Activated naive CD4-positive, alpha-beta T cell treated with anti-CD3 and anti-CD28 coated beads, Interleukin-2, amount 50 U/mL, for 16 hours (primary cell): ENCODE data around the gene AKAP12.

Experiments
- DNase-seq: peaks from one replicate; pipeline ENCODE4 v3.0.0-alpha.2; 2020

Gene AKAP12

DNA sequence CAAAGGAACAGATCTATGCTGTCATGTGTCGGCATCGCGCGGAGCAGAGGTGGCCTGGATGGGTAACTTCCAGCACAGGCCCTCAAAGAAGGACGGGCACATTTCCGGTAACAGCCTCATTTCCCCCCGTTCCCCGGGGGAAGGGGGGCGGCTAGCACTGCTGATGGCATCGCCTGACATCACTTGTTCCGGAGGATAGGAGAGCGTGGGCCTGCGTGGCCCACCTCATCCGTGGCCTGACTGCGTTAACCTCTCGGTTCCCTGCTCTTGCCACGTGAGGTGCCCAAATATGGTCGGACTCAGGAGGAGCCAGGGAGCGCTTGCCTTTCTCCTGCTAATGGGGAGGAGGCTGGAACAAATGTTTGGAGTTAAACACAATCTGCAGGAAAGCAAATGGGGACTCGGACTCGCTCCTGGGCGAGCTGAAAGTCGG lies at the start of gene AKAP12:
TSS of gene AKAP12 (plus strand) at position 365 of the 433 bp plus-strand sequence. CDS start 596 bp downstream, outside the sequence.
- no peak for DNase-seq

- no peak for DNase-seq
Measured at GRCh38 chr6:151191527-151191926, 48.2 kb upstream of the AKAP12 start.

- no peak for DNase-seq
Measured at GRCh38 chr6:151196555-151196954, 43.2 kb upstream of the AKAP12 start.

DNA sequence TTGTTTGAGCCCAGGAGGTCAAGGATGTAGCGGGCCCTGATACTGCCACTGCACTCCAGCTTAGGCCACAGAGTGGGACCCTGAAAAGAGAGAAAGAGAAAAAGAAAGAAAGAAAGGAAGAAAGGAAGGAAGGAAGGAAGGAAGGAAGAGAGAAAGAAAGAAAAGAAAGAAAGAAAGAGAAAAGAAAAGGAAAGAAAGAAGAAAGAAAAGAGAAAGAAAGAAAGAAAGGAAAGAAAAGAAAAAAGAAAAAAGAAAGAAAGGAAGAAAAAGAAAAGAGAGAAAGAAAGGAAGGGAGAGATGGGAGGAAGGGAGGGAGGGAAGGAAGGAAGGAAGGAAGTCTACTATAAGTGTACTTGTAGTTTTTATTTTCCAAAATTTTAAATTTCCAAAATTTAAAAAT lies 42.2 kb upstream of the AKAP12 start:
- no peak for DNase-seq

- DNase-seq, result no peak
Measured at GRCh38 chr6:151199991-151200390, 39.8 kb upstream of the AKAP12 start.

DNA sequence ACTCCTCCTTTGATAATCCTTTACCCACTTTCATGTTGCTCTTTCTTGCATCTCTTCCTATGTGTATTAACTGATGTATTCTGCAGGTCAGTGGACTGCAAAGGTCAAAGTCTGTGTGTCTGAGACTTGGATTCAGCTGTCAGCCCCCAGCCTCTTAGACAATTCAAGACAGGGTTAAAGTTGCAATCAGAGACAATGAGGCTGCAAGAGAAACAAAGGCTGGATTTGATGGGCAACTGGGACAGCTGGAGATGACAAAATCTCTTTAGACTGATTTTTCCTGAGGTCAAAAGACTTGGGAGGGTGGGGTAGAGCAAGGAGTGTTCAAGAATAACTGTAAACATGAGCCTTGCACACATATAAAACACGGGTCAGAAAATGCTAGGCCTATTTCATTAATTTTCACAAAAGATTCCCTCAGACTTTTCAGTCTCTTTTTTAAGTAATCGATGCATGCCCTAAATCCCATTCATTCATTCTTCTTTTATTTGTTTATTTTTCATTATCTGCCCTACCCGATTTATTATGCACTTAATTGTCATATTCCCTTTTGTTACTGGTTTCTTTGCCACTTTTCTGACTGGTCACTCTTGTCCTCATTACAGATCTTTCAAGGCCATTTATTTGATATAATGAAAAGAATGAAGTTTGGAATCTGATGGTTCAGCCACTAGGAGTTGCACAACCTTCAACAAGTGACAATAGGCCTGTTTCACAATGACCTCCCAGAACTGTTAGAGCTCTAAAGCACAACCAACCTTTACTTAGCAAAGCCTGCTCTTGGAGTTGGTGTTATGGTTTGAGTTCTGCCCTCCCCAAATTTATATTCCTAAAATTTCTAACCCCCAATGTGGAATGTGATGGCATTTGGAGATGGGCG lies 33.8 kb upstream of the AKAP12 start:
- DNase-seq, result no peak

- no peak for DNase-seq
Measured at GRCh38 chr6:151207674-151208073, 32.1 kb upstream of the AKAP12 start.

DNA sequence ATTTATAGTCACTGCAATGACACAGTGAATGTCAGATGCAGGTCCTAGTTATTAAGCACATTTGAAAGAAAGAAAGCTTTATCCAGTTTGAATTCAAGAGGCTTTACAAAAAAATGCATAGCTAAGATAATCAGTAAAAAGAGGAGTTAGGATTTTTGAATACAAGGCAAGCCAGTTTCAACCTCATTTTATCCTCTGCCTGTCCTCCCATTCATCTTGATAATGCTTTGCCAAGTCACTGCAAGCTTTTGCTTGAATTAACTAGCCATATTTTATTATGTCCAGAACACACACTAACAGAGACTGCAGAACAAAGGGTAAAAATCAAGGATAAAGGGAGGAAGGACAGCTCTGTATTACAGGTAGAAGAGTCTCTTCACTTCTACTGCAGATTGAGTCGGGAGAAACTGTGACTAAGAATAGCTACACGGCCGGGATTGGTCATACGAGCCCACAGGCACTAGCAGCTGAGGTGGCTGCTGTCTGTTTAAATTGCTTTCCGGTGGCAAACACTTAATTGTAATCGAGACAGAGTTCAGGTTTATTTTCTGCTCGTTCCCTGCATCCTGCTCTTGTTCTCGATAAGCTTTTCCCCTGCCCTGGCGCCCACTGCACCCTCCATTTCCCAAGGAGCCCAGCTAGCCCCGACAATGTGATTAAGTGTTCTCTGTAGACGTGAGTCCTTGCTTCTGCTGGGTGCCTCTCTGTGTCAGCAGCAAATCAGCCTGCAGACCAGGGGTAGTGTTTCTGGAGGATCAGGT lies 30.5 kb upstream of the AKAP12 start:
- no peak for DNase-seq

- no peak for DNase-seq
Measured at GRCh38 chr6:151211075-151211474, 28.7 kb upstream of the AKAP12 start.

- DNase-seq, result no peak
Measured at GRCh38 chr6:151213352-151213751, 26.4 kb upstream of the AKAP12 start.

DNA sequence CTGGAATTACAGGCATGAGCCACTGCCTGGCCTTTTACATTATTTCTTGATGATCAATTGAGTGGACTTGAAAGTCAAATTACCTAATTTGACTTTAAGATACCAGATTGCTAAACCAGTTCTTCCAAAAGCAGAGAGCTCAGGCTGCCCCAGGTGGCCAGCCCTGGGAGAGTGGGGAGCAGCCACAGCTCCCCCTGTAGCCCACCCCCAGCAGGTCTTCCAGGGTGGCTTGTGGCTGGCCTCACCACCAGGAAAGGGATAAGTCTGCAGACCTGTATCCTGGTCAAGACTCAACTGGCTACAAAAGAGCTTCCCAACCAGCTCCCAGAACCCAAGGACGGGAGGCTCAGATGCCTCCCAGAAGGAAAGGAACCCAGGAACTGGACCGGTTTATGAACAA lies 23.8 kb upstream of the AKAP12 start:
- DNase-seq, result no peak

- no peak for DNase-seq
Measured at GRCh38 chr6:151216804-151217203, 23.0 kb upstream of the AKAP12 start.

GRCh38 chr6:151219192-151219591 lies 20.6 kb upstream of the AKAP12 start:
- no peak for DNase-seq

DNA sequence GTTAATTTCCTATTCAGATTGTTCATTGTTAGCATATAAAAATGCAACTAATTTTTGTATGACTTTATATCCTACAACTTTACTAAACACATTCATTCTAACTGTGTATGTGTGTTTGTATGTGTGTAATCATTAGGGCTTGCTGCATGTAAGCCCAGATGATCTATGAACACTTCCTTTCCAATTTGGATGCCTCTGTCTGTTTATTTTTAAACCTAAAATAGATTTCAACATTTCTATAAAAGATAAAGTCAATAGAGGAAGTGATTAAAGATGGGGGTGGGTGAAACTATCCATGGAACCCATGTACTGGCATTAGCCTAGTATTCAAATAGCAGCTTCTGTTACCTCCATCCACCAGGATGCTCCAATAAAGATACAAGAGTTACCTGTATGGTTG lies 15.7 kb upstream of the AKAP12 start:
- DNase-seq, result no peak

- DNase-seq, result no peak
Measured at GRCh38 chr6:151225919-151226318, 13.8 kb upstream of the AKAP12 start.

- DNase-seq, result no peak
Measured at GRCh38 chr6:151228788-151229400, 10.9 kb upstream of the AKAP12 start.

DNA sequence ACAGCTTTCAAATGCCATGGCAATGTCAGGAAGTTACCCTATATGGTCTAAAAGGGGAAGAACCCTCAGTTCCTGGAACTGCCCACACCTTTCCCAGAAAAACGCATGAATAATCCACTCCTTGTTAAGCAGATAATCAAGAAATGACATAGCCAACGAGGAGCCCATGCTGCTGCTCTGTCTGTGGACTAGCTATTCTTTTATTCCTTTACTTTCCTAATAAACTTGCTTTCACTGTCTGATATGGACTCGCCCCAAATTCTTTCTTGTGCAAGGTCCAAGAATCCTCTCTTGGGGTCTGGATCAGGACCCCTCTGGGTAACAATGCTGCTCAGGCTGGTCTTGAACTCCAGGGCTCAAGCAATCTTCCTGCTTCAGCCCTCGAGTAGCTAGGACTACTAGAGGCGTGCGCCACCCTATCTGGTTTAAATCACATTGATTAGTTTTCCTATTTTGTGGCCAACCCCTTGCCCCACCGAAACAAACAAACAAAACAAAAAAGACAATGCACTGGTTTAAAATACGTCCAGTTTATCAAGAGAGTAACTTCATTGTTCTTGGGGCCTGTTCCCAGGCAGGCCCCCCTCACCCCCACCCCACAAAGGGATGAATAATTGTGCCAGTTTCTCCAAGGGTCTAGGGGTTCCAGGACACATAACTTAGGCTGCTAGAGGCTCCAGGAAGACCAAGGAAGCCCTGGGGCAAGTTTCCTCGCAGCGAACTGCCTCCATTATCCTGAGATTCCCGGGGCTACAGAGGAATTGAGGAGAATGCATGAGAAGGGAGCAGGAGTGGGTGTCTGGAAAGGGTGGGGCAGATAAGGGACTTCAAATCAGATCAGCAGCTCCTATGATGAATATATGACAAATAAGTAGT lies 10.1 kb upstream of the AKAP12 start:
- no peak for DNase-seq

DNA sequence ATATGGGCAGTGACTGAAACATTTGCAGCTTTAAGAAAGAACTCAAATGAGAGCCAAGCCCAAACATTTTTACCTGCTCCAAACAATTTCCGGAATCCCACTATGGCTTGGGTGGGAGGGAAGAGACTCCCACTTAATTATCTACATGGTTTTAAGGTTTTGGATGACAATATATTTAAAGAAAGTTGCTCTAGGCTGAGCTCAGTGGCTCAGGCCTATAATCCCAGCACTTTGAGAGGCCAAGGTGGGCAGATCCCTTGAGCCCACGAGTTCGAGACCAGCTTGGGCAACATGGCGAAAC lies 9.5 kb upstream of the AKAP12 start:
- no peak for DNase-seq

DNA sequence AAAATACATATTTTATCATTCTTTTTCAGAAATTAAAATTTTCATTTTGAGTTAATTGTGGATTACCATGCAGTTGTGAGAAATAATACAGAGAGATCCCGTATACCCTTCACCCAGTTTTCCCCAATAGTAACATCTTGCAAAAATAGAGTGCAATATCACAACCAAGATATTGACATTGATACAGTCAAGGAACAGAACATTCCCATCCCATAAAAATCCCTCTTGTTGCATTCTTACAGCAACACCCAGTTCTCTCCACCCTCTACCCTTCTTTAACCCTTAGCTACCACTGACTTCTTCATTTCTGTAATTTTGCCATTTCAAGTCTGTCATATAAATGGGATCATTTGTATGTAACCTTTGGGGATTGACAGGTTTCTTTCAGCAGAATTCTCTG lies 6.9 kb upstream of the AKAP12 start:
- DNase-seq, result no peak

GRCh38 chr6:151233731-151234130 lies 6.0 kb upstream of the AKAP12 start:
- DNase-seq, result no peak

- DNase-seq, result no peak
Measured at GRCh38 chr6:151236668-151237401, 2.9 kb upstream of the AKAP12 start.

GRCh38 chr6:151240036-151240685 lies 394 bp downstream of the AKAP12 start:
- DNase-seq, result peak; percentile 17
